Measurements from ENCODE around the gene MGMT.

Gene MGMT

GRCh38 chr10:129617768-129618167 is 150.7 kb downstream of the MGMT start:
- no peak for DNase-seq (ENCODE audit: low read depth in 3 of 3, low spot score in 1 of 3)

- no peak for DNase-seq (ENCODE audit: low read depth in 3 of 3, low spot score in 1 of 3)
Observed at GRCh38 chr10:129621062-129621461, 154.0 kb downstream of the MGMT start.

- DNase-seq (ENCODE audit: low read depth in 3 of 3, low spot score in 1 of 3), result no peak
Observed at GRCh38 chr10:129621693-129622092, 154.7 kb downstream of the MGMT start.

- no peak for DNase-seq (ENCODE audit: low read depth in 3 of 3, low spot score in 1 of 3)
Observed at GRCh38 chr10:129622291-129622690, 155.2 kb downstream of the MGMT start.

GRCh38 chr10:129622736-129623135 is 155.7 kb downstream of the MGMT start:
- DNase-seq (ENCODE audit: low read depth in 3 of 3, low spot score in 1 of 3), result no peak

GRCh38 chr10:129624526-129624925 is 157.5 kb downstream of the MGMT start:
- no peak for DNase-seq (ENCODE audit: low read depth in 3 of 3, low spot score in 1 of 3)

GRCh38 chr10:129626309-129626708 is 159.3 kb downstream of the MGMT start:
- DNase-seq (ENCODE audit: low read depth in 3 of 3, low spot score in 1 of 3), result no peak

- no peak for DNase-seq (ENCODE audit: low read depth in 3 of 3, low spot score in 1 of 3)
Observed at GRCh38 chr10:129626796-129627435, 159.9 kb downstream of the MGMT start.

GRCh38 chr10:129627442-129627841 is 160.4 kb downstream of the MGMT start:
- DNase-seq (ENCODE audit: low read depth in 3 of 3, low spot score in 1 of 3), result no peak

GRCh38 chr10:129628823-129629222 is 161.8 kb downstream of the MGMT start:
- DNase-seq (ENCODE audit: low read depth in 3 of 3, low spot score in 1 of 3), result no peak

GRCh38 chr10:129629911-129630310 is 162.9 kb downstream of the MGMT start:
- DNase-seq (ENCODE audit: low read depth in 3 of 3, low spot score in 1 of 3), result no peak

GRCh38 chr10:129631006-129631405 is 164.0 kb downstream of the MGMT start:
- no peak for DNase-seq (ENCODE audit: low read depth in 3 of 3, low spot score in 1 of 3)

- DNase-seq (ENCODE audit: low read depth in 3 of 3, low spot score in 1 of 3), result no peak
Observed at GRCh38 chr10:129631870-129632623, 165.0 kb downstream of the MGMT start.

- no peak for DNase-seq (ENCODE audit: low read depth in 3 of 3, low spot score in 1 of 3)
Observed at GRCh38 chr10:129637010-129637409, 170.0 kb downstream of the MGMT start.

GRCh38 chr10:129637846-129638245 is 170.8 kb downstream of the MGMT start:
- DNase-seq (ENCODE audit: low read depth in 3 of 3, low spot score in 1 of 3), result no peak

GRCh38 chr10:129641351-129641750 is 174.3 kb downstream of the MGMT start:
- no peak for DNase-seq (ENCODE audit: low read depth in 3 of 3, low spot score in 1 of 3)

- no peak for DNase-seq (ENCODE audit: low read depth in 3 of 3, low spot score in 1 of 3)
Observed at GRCh38 chr10:129641982-129642381, 174.9 kb downstream of the MGMT start.

GRCh38 chr10:129642427-129642826 is 175.4 kb downstream of the MGMT start:
- no peak for DNase-seq (ENCODE audit: low read depth in 3 of 3, low spot score in 1 of 3)

- DNase-seq (ENCODE audit: low read depth in 3 of 3, low spot score in 1 of 3), result no peak
Observed at GRCh38 chr10:129643266-129643665, 176.2 kb downstream of the MGMT start.

GRCh38 chr10:129645487-129645886 is 178.4 kb downstream of the MGMT start:
- DNase-seq (ENCODE audit: low read depth in 3 of 3, low spot score in 1 of 3), result no peak

- no peak for DNase-seq (ENCODE audit: low read depth in 3 of 3, low spot score in 1 of 3)
Observed at GRCh38 chr10:129646973-129647372, 179.9 kb downstream of the MGMT start.

GRCh38 chr10:129647590-129647989 is 180.5 kb downstream of the MGMT start:
- no peak for DNase-seq (ENCODE audit: low read depth in 3 of 3, low spot score in 1 of 3)

- no peak for DNase-seq (ENCODE audit: low read depth in 3 of 3, low spot score in 1 of 3)
Observed at GRCh38 chr10:129648856-129649255, 181.8 kb downstream of the MGMT start.

Measured in stimulated activated CD4-positive, alpha-beta T cell treated with anti-CD3 and anti-CD28 coated beads, TNF-alpha, amount 100 ng/mL, for 1 hour (primary cell).